ENCODE measurements around the gene AHNAK.

AHNAK gene

DNA sequence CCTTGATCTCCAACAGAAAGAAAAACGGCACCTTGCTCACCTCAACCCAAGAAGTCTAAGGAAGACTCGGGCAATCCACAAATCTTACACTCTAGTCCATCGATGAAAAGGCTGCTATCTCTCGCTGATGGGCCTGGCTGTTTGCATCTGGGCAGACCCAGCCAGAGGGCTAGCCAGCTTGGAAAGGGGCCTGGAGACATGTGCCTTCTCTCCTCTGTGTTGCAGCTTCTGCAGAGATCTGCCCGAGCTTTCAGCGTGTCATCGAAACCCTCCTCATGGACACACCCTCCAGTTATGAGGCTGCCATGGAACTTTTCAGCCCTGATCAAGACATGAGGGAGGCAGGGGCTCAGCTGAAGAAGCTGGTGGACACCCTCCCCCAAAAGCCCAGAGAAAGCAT lies 124.6 kb downstream of the AHNAK start:
- TF ChIP-seq SPI1 (IDR thresholded peaks at IDR 0.05; ENCODE audit: borderline replicate concordance, low read depth) (no peak), REST (IDR thresholded peaks at IDR 0.05; ENCODE audit: insufficient replicate concordance, low read depth) (no peak), GABPA (IDR thresholded peaks at IDR 0.05; ENCODE audit: low read depth) (no peak), POLR2AphosphoS5 (IDR thresholded peaks at IDR 0.05; ENCODE audit: low read depth) (no peak)
- TF ChIP-seq, protein P1, sequence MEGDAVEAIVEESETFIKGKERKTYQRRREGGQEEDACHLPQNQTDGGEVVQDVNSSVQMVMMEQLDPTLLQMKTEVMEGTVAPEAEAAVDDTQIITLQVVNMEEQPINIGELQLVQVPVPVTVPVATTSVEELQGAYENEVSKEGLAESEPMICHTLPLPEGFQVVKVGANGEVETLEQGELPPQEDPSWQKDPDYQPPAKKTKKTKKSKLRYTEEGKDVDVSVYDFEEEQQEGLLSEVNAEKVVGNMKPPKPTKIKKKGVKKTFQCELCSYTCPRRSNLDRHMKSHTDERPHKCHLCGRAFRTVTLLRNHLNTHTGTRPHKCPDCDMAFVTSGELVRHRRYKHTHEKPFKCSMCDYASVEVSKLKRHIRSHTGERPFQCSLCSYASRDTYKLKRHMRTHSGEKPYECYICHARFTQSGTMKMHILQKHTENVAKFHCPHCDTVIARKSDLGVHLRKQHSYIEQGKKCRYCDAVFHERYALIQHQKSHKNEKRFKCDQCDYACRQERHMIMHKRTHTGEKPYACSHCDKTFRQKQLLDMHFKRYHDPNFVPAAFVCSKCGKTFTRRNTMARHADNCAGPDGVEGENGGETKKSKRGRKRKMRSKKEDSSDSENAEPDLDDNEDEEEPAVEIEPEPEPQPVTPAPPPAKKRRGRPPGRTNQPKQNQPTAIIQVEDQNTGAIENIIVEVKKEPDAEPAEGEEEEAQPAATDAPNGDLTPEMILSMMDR (IDR thresholded peaks at IDR 0.05; ENCODE audit: insufficient read depth, low read length) = no peak
- no peak for DNase-seq (ENCODE audit: low read depth in 1 of 2, low spot score in 1 of 2)
- H3K27me3 ChIP-seq (ENCODE audit: insufficient read depth, poor library complexity, severe bottlenecking) = no peaks in the 10 kb centered on the region

GRCh38 chr11:62420882-62421281 lies 125.7 kb downstream of the AHNAK start:
- Histone ChIP-seq H3K27me3 (ENCODE audit: insufficient read depth, poor library complexity, severe bottlenecking) (no peaks in the 10 kb centered on the region), H3K27ac (replicated peaks) (no peak overlapping the region), H3K4me3 (replicated peaks; ENCODE audit: insufficient read depth, low read length) (no peak overlapping the region)
- TF ChIP-seq SPI1 (IDR thresholded peaks at IDR 0.05; ENCODE audit: borderline replicate concordance, low read depth) (no peak), GABPA (IDR thresholded peaks at IDR 0.05; ENCODE audit: low read depth) (no peak), POLR2AphosphoS5 (IDR thresholded peaks at IDR 0.05; ENCODE audit: low read depth) (no peak), REST (IDR thresholded peaks at IDR 0.05; ENCODE audit: insufficient replicate concordance, low read depth) (no peak)
- TF ChIP-seq, protein P1 (IDR thresholded peaks at IDR 0.05; ENCODE audit: insufficient read depth, low read length) = no peak
- no peak for DNase-seq (ENCODE audit: low read depth in 1 of 2, low spot score in 1 of 2)

More for the DNA sequence above, 124.6 kb downstream of the AHNAK start:
- Histone ChIP-seq H3K27ac (replicated peaks) (no peak overlapping the region), H3K4me3 (replicated peaks; ENCODE audit: insufficient read depth, low read length) (no peak overlapping the region)

DNA sequence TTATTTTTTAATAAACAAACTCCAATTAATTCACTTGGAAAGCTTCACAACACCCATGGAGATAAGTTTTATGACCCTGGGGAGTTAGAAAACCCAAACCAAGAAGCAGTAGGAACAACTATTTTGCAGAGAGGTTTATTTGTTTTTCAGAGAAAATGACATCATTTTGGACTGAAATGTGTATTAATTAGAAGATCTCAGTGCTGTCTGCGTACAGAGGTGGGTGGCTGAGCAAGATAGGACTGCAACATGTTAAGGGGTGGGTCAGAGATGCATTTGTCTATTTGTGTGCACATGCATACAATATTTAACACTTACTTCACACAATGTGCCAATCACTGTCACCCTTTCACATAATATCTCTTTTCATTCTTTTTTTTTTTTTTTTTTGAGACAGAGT lies 126.7 kb downstream of the AHNAK start:
- H3K4me3 ChIP-seq (replicated peaks; ENCODE audit: insufficient read depth, low read length) = no peak overlapping the region
- no peak overlapping the region for H3K27ac ChIP-seq (replicated peaks)
- no peaks in the 10 kb centered on the region for H3K27me3 ChIP-seq (ENCODE audit: insufficient read depth, poor library complexity, severe bottlenecking)
- DNase-seq (ENCODE audit: low read depth in 1 of 2, low spot score in 1 of 2) = no peak
- TF ChIP-seq POLR2AphosphoS5 (IDR thresholded peaks at IDR 0.05; ENCODE audit: low read depth) = no peak
- no peak for TF ChIP-seq SPI1 (IDR thresholded peaks at IDR 0.05; ENCODE audit: borderline replicate concordance, low read depth)
- TF ChIP-seq, protein P1 (IDR thresholded peaks at IDR 0.05; ENCODE audit: insufficient read depth, low read length) = no peak
- TF ChIP-seq GABPA (IDR thresholded peaks at IDR 0.05; ENCODE audit: low read depth) = no peak
- no peak for TF ChIP-seq REST (IDR thresholded peaks at IDR 0.05; ENCODE audit: insufficient replicate concordance, low read depth)
